HepG2 (cell line): Measurements from ENCODE around the gene CLRN3. TPM values are rescaled to one million over a fixed set of nuclear protein-coding genes. Genes with fewer than 3 reads are reported as not detected.

Source experiments
- ATAC-seq: fragments of 200-7000 bp; cut with Tn5 transposase; 3 replicates; pipeline ENCODE4 v1.9.1; 2020; ENCODE audit warnings: mild to moderate bottlenecking, moderate library complexity
- BruUV-seq: library from RNA; stranded (reverse); fragments of 400-500 nt; replicated peaks from 2 replicates; lab custom pipeline; 2021; lab: Mats Ljungman, UMichigan
- CTCF ChIA-PET: fragments of 300-600 bp; formaldehyde crosslinking; extraction: SDS; loops from one replicate; lab custom pipeline; 2021; ENCODE audit warnings: low total read pairs, inconsistent platforms, low intra/inter-chr PET ratio; lab: Yijun Ruan, JAX
- POLR2A ChIA-PET: fragments of 350-600 bp; sonication (Branson Sonifier 250); formaldehyde crosslinking; loops from one replicate; lab custom pipeline; 2020; ENCODE audit warnings: antibody characterized with exemption, inconsistent platforms; lab: Yijun Ruan, JAX
- DNase-seq: peaks from one replicate; pipeline ENCODE4 v3.0.0-alpha.2; 2015; ENCODE audit warnings: low spot score
- FAIRE-seq: peaks from 3 replicates; lab custom pipeline; 2011; peaks lifted over from hg19 to GRCh38; lab: Jason Lieb, UNC
- H2AFZ ChIP-seq: one replicate; pipeline ENCODE4 v1.6.1; 2011; ENCODE audit warnings: low read length, inconsistent platforms
- H3K27ac ChIP-seq: fragments of 300-600 bp; 3 replicates; pipeline ENCODE4 v1.8.0; 2011; ENCODE audit warnings: mixed run types, mild to moderate bottlenecking, mixed read lengths, low read length, inconsistent platforms; ENCODE audit not compliant: insufficient read depth; ENCODE audit errors: extremely low read length
- H3K27me3 ChIP-seq, 2 experiments: fragments of 200-600 bp in 1 of 2; 2 replicates in 1 of 2; 3 replicates in 1 of 2; pipeline versions ENCODE4 v1.6.0 to v1.8.0; 2011; ENCODE audit warnings: low read length in 2 of 2, mild to moderate bottlenecking in 2 of 2, moderate library complexity in 2 of 2, inconsistent platforms in 1 of 2; ENCODE audit not compliant: insufficient read depth in 2 of 2, control insufficient read depth in 1 of 2
- H3K36me3 ChIP-seq, 2 experiments: fragments of 200-600 bp in 1 of 2; replicated peaks in 1 of 2; 2 replicates in 1 of 2; 3 replicates in 1 of 2; pipeline versions ENCODE4 v1.5.1 to v1.8.0; 2011; ENCODE audit warnings: low read length in 2 of 2, inconsistent platforms in 1 of 2; ENCODE audit not compliant: insufficient read depth in 2 of 2, control insufficient read depth in 1 of 2
- H3K4me1 ChIP-seq: 2 replicates; pipeline ENCODE4 v1.5.1; 2012; ENCODE audit warnings: low read length, inconsistent platforms; ENCODE audit not compliant: insufficient read depth
- H3K4me2 ChIP-seq: 2 replicates; pipeline ENCODE4 v1.6.0; 2011; ENCODE audit warnings: low read depth, low read length, inconsistent platforms
- H3K4me3 ChIP-seq, 3 experiments: fragments of 200-600 bp in 1 of 3; sonication (generic), shearing (Covaris generic) in 1 of 3; replicated peaks in 1 of 3; 2 replicates each; pipeline ENCODE4 v1.5.1; 2011 to 2016; ENCODE audit warnings: low read length in 3 of 3, inconsistent platforms in 2 of 3, low read depth in 2 of 3, mild to moderate bottlenecking in 2 of 3, control low read depth in 1 of 3, mixed read lengths in 1 of 3; ENCODE audit not compliant: insufficient read depth in 1 of 3
- H3K79me2 ChIP-seq: one replicate; pipeline ENCODE4 v1.6.1; 2011; ENCODE audit warnings: low read length, inconsistent platforms; ENCODE audit not compliant: insufficient read depth
- H3K9ac ChIP-seq: 2 replicates; pipeline ENCODE4 v1.6.0; 2011; ENCODE audit warnings: mild to moderate bottlenecking, low read depth, low read length, inconsistent platforms; ENCODE audit not compliant: insufficient read depth
- H3K9me3 ChIP-seq: 2 replicates; pipeline ENCODE4 v1.5.1; 2012; ENCODE audit warnings: mild to moderate bottlenecking, low read length
- H4K20me1 ChIP-seq: 2 replicates; pipeline ENCODE4 v1.6.0; 2011; ENCODE audit warnings: inconsistent platforms, mild to moderate bottlenecking, low read length, moderate library complexity; ENCODE audit not compliant: insufficient read depth
- DMAP1 ChIP-seq: IDR thresholded peaks from 2 replicates; pipeline ENCODE4 v1.6.1; 2016
- ETV5 ChIP-seq: IDR thresholded peaks from 2 replicates; pipeline ENCODE4 v1.6.1; 2018; ENCODE audit warnings: missing biosample characterization, missing genetic modification reagents, inconsistent platforms, borderline replicate concordance
- GRHL1 ChIP-seq: sonication (generic); formaldehyde crosslinking; conservative IDR thresholded peaks from 2 replicates; pipeline ENCODE4 v1.8.0; 2022; ENCODE audit warnings: missing genetic modification reagents
- IRX3 ChIP-seq: sonication (generic); formaldehyde crosslinking; IDR thresholded peaks from 2 replicates; pipeline ENCODE4 v1.8.1; 2023; ENCODE audit warnings: mild to moderate bottlenecking, low read depth, missing genetic modification reagents, borderline replicate concordance
- KLF11 ChIP-seq: IDR thresholded peaks from 2 replicates; pipeline ENCODE4 v1.6.1; 2016; ENCODE audit warnings: missing compliant biosample characterization
- MLLT10 ChIP-seq: sonication (generic); formaldehyde crosslinking; IDR thresholded peaks from 2 replicates; pipeline ENCODE4 v1.4.0; 2020; ENCODE audit warnings: missing genetic modification reagents
- MTA1 ChIP-seq: sonication (generic); formaldehyde crosslinking; IDR thresholded peaks from 2 replicates; pipeline ENCODE4 v1.4.0; 2020; ENCODE audit warnings: missing genetic modification reagents, mild to moderate bottlenecking, borderline replicate concordance
- NCOA2 ChIP-seq: sonication (generic); formaldehyde crosslinking; IDR thresholded peaks from 2 replicates; pipeline ENCODE4 v1.8.0; 2022; ENCODE audit warnings: inconsistent platforms
- STAG1 ChIP-seq: sonication (generic); formaldehyde crosslinking; IDR thresholded peaks from 2 replicates; pipeline ENCODE4 v1.4.0; 2020; ENCODE audit warnings: missing genetic modification reagents
- TARDBP ChIP-seq: sonication (generic); formaldehyde crosslinking; IDR thresholded peaks from 2 replicates; pipeline ENCODE4 v1.8.0; 2022; ENCODE audit warnings: mild to moderate bottlenecking, missing genetic modification reagents
- YEATS2 ChIP-seq: sonication (generic); formaldehyde crosslinking; IDR thresholded peaks from 2 replicates; pipeline ENCODE4 v1.4.0; 2020; ENCODE audit warnings: missing genetic modification reagents, borderline replicate concordance
- ZBTB26 ChIP-seq: IDR thresholded peaks from 2 replicates; pipeline ENCODE4 v1.6.1; 2016; ENCODE audit warnings: missing compliant biosample characterization, missing genetic modification reagents, borderline replicate concordance
- ZNF234 ChIP-seq: sonication (generic); formaldehyde crosslinking; conservative IDR thresholded peaks from 2 replicates; pipeline ENCODE4 v1.5.1; 2020; ENCODE audit warnings: mild to moderate bottlenecking, missing genetic modification reagents
- ZNF260 ChIP-seq: sonication (generic); formaldehyde crosslinking; IDR thresholded peaks from 2 replicates; pipeline ENCODE4 v1.4.0; 2020; ENCODE audit warnings: missing genetic modification reagents, low read depth, mild to moderate bottlenecking, borderline replicate concordance
- ZNF616 ChIP-seq: sonication (generic); formaldehyde crosslinking; IDR thresholded peaks from 2 replicates; pipeline ENCODE4 v1.5.0; 2020; ENCODE audit warnings: low read depth, mild to moderate bottlenecking, missing genetic modification reagents
- ZNF629 ChIP-seq: sonication (generic); formaldehyde crosslinking; conservative IDR thresholded peaks from 2 replicates; pipeline ENCODE4 v1.5.0; 2020; ENCODE audit warnings: missing genetic modification reagents
- WGBS: methylation state at CpG from one replicate; pipeline ENCODE4 v1.1.6; 2017; ENCODE audit warnings: low lambda C conversion rate; 5-methylcytosine and 5-hydroxymethylcytosine counted together
- in situ Hi-C: cut with HindIII; loops from 2 replicates; pipeline ENCODE4 v1.10.0; 2017; ENCODE audit warnings: low pct_unique_long_range_greater_than_20kb; ENCODE audit not compliant: extremely low pct_ligation_motif_present
- intact Hi-C: fragments of 100-400 bp; cut with micrococcal nuclease; formaldehyde crosslinking; loops from one replicate; pipeline ENCODE4 v1.10.0; 2022; ENCODE audit not compliant: unreplicated experiment
- polyA plus RNA-seq, 8 experiments: library from polyadenylated mRNA; depleted of rRNA in 3 of 8; stranded (reverse) in 7 of 8; unstranded in 1 of 8; fragments of >200 nt; fragmentation: Illumina TruSeq in 4 of 8; extraction: Trizol in 4 of 8; gene quantifications; 2 replicates each; pipeline versions ENCODE4 v1.2.1 to v1.2.3, GENCODE V29; 2011 to 2016; ENCODE audit warnings: low read depth in 4 of 8, missing spikeins in 1 of 8, mixed read lengths in 1 of 8; ENCODE audit not compliant: insufficient read depth in 1 of 8
- total RNA-seq, 5 experiments: library from RNA; depleted of rRNA; stranded (reverse); fragments of >200 nt; fragmentation: Illumina TruSeq; extraction: Trizol; gene quantifications; 2 replicates each; pipeline ENCODE4 v1.2.3, GENCODE V29; 2016; ENCODE audit warnings: low read depth in 1 of 5
- TF ChIP-seq, protein P1 (sequence below): sonication (generic); formaldehyde crosslinking; IDR thresholded peaks from 2 replicates; pipeline ENCODE4 v1.4.0; 2020; ENCODE audit warnings: mild to moderate bottlenecking, missing genetic modification reagents, borderline replicate concordance

The CLRN3 gene
- total and polyA plus RNA-seq, 2 of the 13 experiments (the other 11 are each of a cell fraction or from before 2014, with no cell fraction given): not detected

- Histone ChIP-seq H3K4me2 (no peak overlapping the region), H3K27ac (no peak overlapping the region), H2AFZ (no peak overlapping the region), H3K27me3 (peaks cover 1 to 7% of the 10 kb centered on the region in 2 experiments; a peak in 2 of 5 replicates), H3K36me3 (no peaks in the 10 kb centered on the region), H3K79me2 (no peaks in the 10 kb centered on the region), H3K9me3 (no peaks in the 10 kb centered on the region), H3K4me1 (no peaks in the 10 kb centered on the region), H4K20me1 (no peaks in the 10 kb centered on the region), H3K4me3 (no peak overlapping the region), H3K9ac (no peak overlapping the region)
- CTCF ChIA-PET: no interaction called here
- in situ Hi-C loops: no loop called here
- BruUV-seq: no TSS peak
- FAIRE-seq (no peak), ATAC-seq (no peak), DNase-seq (no peak)
- POLR2A ChIA-PET: no interaction called here
- WGBS: 13% methylated on average over 5 of the region's 6 CpGs
- intact Hi-C loops: no loop called here
- TF ChIP-seq ZNF234: no peak
- no peak for TF ChIP-seq MLLT10
- no peak for TF ChIP-seq YEATS2 (CRISPR knock-in tag)
- TF ChIP-seq DMAP1: no peak
- TF ChIP-seq MTA1 (CRISPR knock-in tag): no peak
- TF ChIP-seq NCOA2: no peak
- TF ChIP-seq ZNF616 (CRISPR knock-in tag): no peak
- no peak for TF ChIP-seq STAG1 (CRISPR knock-in tag)
- TF ChIP-seq, protein P1, sequence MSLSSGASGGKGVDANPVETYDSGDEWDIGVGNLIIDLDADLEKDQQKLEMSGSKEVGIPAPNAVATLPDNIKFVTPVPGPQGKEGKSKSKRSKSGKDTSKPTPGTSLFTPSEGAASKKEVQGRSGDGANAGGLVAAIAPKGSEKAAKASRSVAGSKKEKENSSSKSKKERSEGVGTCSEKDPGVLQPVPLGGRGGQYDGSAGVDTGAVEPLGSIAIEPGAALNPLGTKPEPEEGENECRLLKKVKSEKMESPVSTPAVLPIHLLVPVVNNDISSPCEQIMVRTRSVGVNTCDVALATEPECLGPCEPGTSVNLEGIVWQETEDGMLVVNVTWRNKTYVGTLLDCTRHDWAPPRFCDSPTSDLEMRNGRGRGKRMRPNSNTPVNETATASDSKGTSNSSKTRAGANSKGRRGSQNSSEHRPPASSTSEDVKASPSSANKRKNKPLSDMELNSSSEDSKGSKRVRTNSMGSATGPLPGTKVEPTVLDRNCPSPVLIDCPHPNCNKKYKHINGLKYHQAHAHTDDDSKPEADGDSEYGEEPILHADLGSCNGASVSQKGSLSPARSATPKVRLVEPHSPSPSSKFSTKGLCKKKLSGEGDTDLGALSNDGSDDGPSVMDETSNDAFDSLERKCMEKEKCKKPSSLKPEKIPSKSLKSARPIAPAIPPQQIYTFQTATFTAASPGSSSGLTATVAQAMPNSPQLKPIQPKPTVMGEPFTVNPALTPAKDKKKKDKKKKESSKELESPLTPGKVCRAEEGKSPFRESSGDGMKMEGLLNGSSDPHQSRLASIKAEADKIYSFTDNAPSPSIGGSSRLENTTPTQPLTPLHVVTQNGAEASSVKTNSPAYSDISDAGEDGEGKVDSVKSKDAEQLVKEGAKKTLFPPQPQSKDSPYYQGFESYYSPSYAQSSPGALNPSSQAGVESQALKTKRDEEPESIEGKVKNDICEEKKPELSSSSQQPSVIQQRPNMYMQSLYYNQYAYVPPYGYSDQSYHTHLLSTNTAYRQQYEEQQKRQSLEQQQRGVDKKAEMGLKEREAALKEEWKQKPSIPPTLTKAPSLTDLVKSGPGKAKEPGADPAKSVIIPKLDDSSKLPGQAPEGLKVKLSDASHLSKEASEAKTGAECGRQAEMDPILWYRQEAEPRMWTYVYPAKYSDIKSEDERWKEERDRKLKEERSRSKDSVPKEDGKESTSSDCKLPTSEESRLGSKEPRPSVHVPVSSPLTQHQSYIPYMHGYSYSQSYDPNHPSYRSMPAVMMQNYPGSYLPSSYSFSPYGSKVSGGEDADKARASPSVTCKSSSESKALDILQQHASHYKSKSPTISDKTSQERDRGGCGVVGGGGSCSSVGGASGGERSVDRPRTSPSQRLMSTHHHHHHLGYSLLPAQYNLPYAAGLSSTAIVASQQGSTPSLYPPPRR (CRISPR knock-in tag): no peak
- no peak for TF ChIP-seq GRHL1 (CRISPR knock-in tag)
- no peak for TF ChIP-seq ZBTB26 (CRISPR knock-in tag)
- no peak for TF ChIP-seq ZNF629
- TF ChIP-seq KLF11: no peak
- no peak for TF ChIP-seq TARDBP (CRISPR knock-in tag)
- TF ChIP-seq ETV5 (CRISPR knock-in tag): no peak
- no peak for TF ChIP-seq ZNF260 (CRISPR knock-in tag)
- no peak for TF ChIP-seq IRX3
These were observed 48.3 kb upstream of the CLRN3 start for GRCh38 chr10:127940866-127941640.
